ENCODE data around the gene UNG. TPM values are rescaled to one million over a fixed set of nuclear protein-coding genes. Genes with fewer than 3 reads are reported as not detected.

Gene UNG
- total RNA-seq, 1 experiment from 2014 or later: 188 TPM

GRCh38 chr12:109140560-109140959 is 43.2 kb downstream of the UNG start:
- no peak overlapping the region for H3K4me3 Mint-ChIP-seq
- Histone ChIP-seq H4K91ac (ENCODE audit: insufficient read length, low read depth, low read length) (no peak overlapping the region), H3K27me3 (ENCODE audit: insufficient read depth, low read length) (no peaks in the 10 kb centered on the region; the same call in 1 of the 2 replicates), H3K9me3 (ENCODE audit: control insufficient read depth, low read depth, low read length) (no peaks in the 10 kb centered on the region), H2BK12ac (ENCODE audit: insufficient read length, low read depth, low read length) (no peak overlapping the region), H3K56ac (ENCODE audit: insufficient read length, low read depth, low read length) (no peak overlapping the region), H2BK120ac (ENCODE audit: low read depth, low read length, poor library complexity, severe bottlenecking) (no peak overlapping the region), H3K79me2 (ENCODE audit: insufficient read depth, low read length) (no peaks in the 10 kb centered on the region), H3K4me2 (ENCODE audit: insufficient read depth, insufficient read length, low read length) (no peak overlapping the region), H4K5ac (ENCODE audit: insufficient read length, low read depth, low read length) (no peak overlapping the region), H4K8ac (replicated peaks; ENCODE audit: insufficient read length, low read depth, low read length) (no peak overlapping the region), H3T11ph (ENCODE audit: low read length) (no peak overlapping the region), H3K18ac (ENCODE audit: insufficient read length, low read depth, low read length) (no peak overlapping the region), H2AK5ac (ENCODE audit: insufficient read length, low read length) (no peak overlapping the region), H3K23me2 (ENCODE audit: insufficient read length, low read depth, low read length, poor library complexity, severe bottlenecking) (no peaks in the 10 kb centered on the region), H3K23ac (ENCODE audit: insufficient read length, low read depth, low read length) (no peak overlapping the region), H2AFZ (ENCODE audit: low read length) (no peak overlapping the region), H2BK15ac (ENCODE audit: low read depth, low read length) (no peak overlapping the region), H3K4me1 (ENCODE audit: insufficient read depth, low read length) (no peaks in the 10 kb centered on the region), H3K4ac (ENCODE audit: low read depth, low read length) (no peak overlapping the region), H3K79me1 (ENCODE audit: insufficient read depth, low read depth, low read length, poor library complexity, severe bottlenecking) (no peaks in the 10 kb centered on the region), H3K27ac (ENCODE audit: insufficient read length, low read depth, low read length) (no peak overlapping the region), H3K14ac (ENCODE audit: insufficient read depth, low read length) (no peak overlapping the region), H4K20me1 (ENCODE audit: control insufficient read depth, insufficient read depth, insufficient read length) (no peaks in the 10 kb centered on the region), H3K9ac (ENCODE audit: extremely low read depth, insufficient read length, low read length) (no peak overlapping the region), H2BK5ac (ENCODE audit: insufficient read length, low read length) (no peak overlapping the region), H2BK20ac (ENCODE audit: low read depth, low read length, poor library complexity, severe bottlenecking) (no peak overlapping the region)
- no peaks in the 10 kb centered on the region; the same call in 1 of the 2 replicates for H3K27me3 Mint-ChIP-seq (ENCODE audit: low read depth)
- no peak for DNase-seq
- no peak overlapping the region; a peak in 1 of 7 replicates for H3K27ac Mint-ChIP-seq
- peaks cover 5 to 12% of the 10 kb centered on the region in 2 experiments for H3K9me3 Mint-ChIP-seq
- no peaks in the 10 kb centered on the region for H3K36me3 Mint-ChIP-seq (ENCODE audit: insufficient read depth in 1 of 3, low read depth in 3 of 3)
- H3K4me1 Mint-ChIP-seq: no peaks in the 10 kb centered on the region
- no CpG with 5 or more reads among the region's 4 CpGs for WGBS (ENCODE audit: extremely low coverage, insufficient read length, low lambda C conversion rate)
- no peak for TF ChIP-seq CTCF (conservative IDR thresholded peaks at IDR 0.05)
